Testis (tissue), 2 donors: Measurements from ENCODE around the gene EIF4E1B.

Source experiments
- POLR2A ChIP-seq: fragments of 450-650 bp; IDR thresholded peaks from one replicate; pipeline ENCODE4 v1.6.1; 2017; ENCODE audit warnings: antibody characterized with exemption, mild to moderate bottlenecking, moderate library complexity
- TF ChIP-seq, protein P1 (sequence below), 3 experiments: fragments of 450-650 bp in 2 of 3; fragments of 200-600 bp in 1 of 3; sonication (generic) in 1 of 3; IDR thresholded peaks; one replicate each; pipeline ENCODE4 v1.5.1; 2016 to 2019; ENCODE audit warnings: antibody characterized with exemption in 3 of 3, mild to moderate bottlenecking in 2 of 3, moderate library complexity in 1 of 3

- no peak for TF ChIP-seq POLR2A
- TF ChIP-seq, protein P1, sequence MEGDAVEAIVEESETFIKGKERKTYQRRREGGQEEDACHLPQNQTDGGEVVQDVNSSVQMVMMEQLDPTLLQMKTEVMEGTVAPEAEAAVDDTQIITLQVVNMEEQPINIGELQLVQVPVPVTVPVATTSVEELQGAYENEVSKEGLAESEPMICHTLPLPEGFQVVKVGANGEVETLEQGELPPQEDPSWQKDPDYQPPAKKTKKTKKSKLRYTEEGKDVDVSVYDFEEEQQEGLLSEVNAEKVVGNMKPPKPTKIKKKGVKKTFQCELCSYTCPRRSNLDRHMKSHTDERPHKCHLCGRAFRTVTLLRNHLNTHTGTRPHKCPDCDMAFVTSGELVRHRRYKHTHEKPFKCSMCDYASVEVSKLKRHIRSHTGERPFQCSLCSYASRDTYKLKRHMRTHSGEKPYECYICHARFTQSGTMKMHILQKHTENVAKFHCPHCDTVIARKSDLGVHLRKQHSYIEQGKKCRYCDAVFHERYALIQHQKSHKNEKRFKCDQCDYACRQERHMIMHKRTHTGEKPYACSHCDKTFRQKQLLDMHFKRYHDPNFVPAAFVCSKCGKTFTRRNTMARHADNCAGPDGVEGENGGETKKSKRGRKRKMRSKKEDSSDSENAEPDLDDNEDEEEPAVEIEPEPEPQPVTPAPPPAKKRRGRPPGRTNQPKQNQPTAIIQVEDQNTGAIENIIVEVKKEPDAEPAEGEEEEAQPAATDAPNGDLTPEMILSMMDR (IDR thresholded peaks at IDR 0.05): no peak
These were observed 48.1 kb downstream of the EIF4E1B start for GRCh38 chr5:176678584-176678983.
